Stimulated activated CD4-positive, alpha-beta T cell treated with anti-CD3 and anti-CD28 coated beads, Interleukin-4, amount 100 ng/mL, for 24 hours (primary cell): ENCODE data around the gene PI3.
A peak's percentile ranks its signal among the peaks of the same experiment; 100 is the strongest.
"Not testable (repeated sequence)": the region's sequence is repeated elsewhere in the genome, so short reads cannot be mapped to it uniquely, and the experiment has no call there.

ENCODE experiments used
- DNase-seq: peaks from one replicate; pipeline ENCODE4 v3.0.0-alpha.2; 2020

PI3 gene

GRCh38 chr20:45174434-45175364, at the start of gene PI3:
Gene PI3 (plus strand): TSS chr20:45174902. CDS start chr20:45174923, 21 bp downstream.
- DNase-seq, result no peak

GRCh38 chr20:45128099-45128498, 46.6 kb upstream of the PI3 start:
- DNase-seq, result no peak

GRCh38 chr20:45136911-45137310, 37.8 kb upstream of the PI3 start:
- DNase-seq, result no peak

GRCh38 chr20:45138561-45139300, 36.0 kb upstream of the PI3 start:
- peak; percentile 57 for DNase-seq

- DNase-seq, result not testable (repeated sequence)
Observed at GRCh38 chr20:45139733-45140375, 34.8 kb upstream of the PI3 start.

GRCh38 chr20:45140836-45141235, 33.9 kb upstream of the PI3 start:
- no peak for DNase-seq

GRCh38 chr20:45149062-45149461, 25.6 kb upstream of the PI3 start:
- no peak for DNase-seq

GRCh38 chr20:45152405-45152804, 22.3 kb upstream of the PI3 start:
- DNase-seq, result no peak

- DNase-seq, result no peak
Observed at GRCh38 chr20:45153147-45153546, 21.6 kb upstream of the PI3 start.

- no peak for DNase-seq
Observed at GRCh38 chr20:45153752-45154151, 20.9 kb upstream of the PI3 start.

- no peak for DNase-seq
Observed at GRCh38 chr20:45154183-45154582, 20.5 kb upstream of the PI3 start.

- not testable (repeated sequence) for DNase-seq
Observed at GRCh38 chr20:45154794-45155193, 19.9 kb upstream of the PI3 start.

- no peak for DNase-seq
Observed at GRCh38 chr20:45156713-45157112, 18.0 kb upstream of the PI3 start.

GRCh38 chr20:45157962-45158361, 16.7 kb upstream of the PI3 start:
- no peak for DNase-seq

GRCh38 chr20:45163083-45163803, 11.5 kb upstream of the PI3 start:
- DNase-seq, result no peak

GRCh38 chr20:45164906-45165305, 9.8 kb upstream of the PI3 start:
- no peak for DNase-seq

GRCh38 chr20:45173522-45173921, 1.2 kb upstream of the PI3 start:
- no peak for DNase-seq

- DNase-seq, result no peak
Observed at GRCh38 chr20:45176526-45177267, 2.0 kb downstream of the PI3 start.

GRCh38 chr20:45179166-45179565, 4.5 kb downstream of the PI3 start:
- no peak for DNase-seq

- no peak for DNase-seq
Observed at GRCh38 chr20:45181639-45182038, 6.9 kb downstream of the PI3 start.

GRCh38 chr20:45183084-45183483, 8.4 kb downstream of the PI3 start:
- DNase-seq, result no peak

- no peak for DNase-seq
Observed at GRCh38 chr20:45187693-45188092, 13.0 kb downstream of the PI3 start.
